GM18519 (cell line): ENCODE results near the gene GUK1.

Experiments used
- ATAC-seq: cut with Tn5 transposase; IDR thresholded peaks from one replicate; pipeline ENCODE4 v1.9.1; 2021; ENCODE audit warnings: mild to moderate bottlenecking, moderate library complexity; ENCODE audit not compliant: unreplicated experiment, low FRiP score

Gene GUK1

GRCh38 chr1:228148935-228149405 is 8.9 kb downstream of the GUK1 start:
- ATAC-seq: no peak

- no peak for ATAC-seq
Observed at GRCh38 chr1:228149406-228150119, 9.5 kb downstream of the GUK1 start, which contains the start of gene GJC2. TSS of gene GJC2 (plus strand) at chr1:228149930. CDS start at chr1:228157759, 7,829 bp downstream.

- no peak for ATAC-seq
Observed at GRCh38 chr1:228150120-228150460, 10.0 kb downstream of the GUK1 start.

- ATAC-seq: no peak
Observed at GRCh38 chr1:228150461-228151179, 10.5 kb downstream of the GUK1 start.

GRCh38 chr1:228151180-228151925 is 11.3 kb downstream of the GUK1 start:
- no peak for ATAC-seq

- no peak for ATAC-seq
Observed at GRCh38 chr1:228152097-228152917, 12.2 kb downstream of the GUK1 start.

GRCh38 chr1:228152918-228153258 is 12.8 kb downstream of the GUK1 start:
- no peak for ATAC-seq

GRCh38 chr1:228154021-228154669 is 14.1 kb downstream of the GUK1 start:
- no peak for ATAC-seq

GRCh38 chr1:228154670-228155571 is 14.8 kb downstream of the GUK1 start:
- ATAC-seq: no peak

- no peak for ATAC-seq
Observed at GRCh38 chr1:228155596-228156514, 15.8 kb downstream of the GUK1 start.

- ATAC-seq: no peak
Observed at GRCh38 chr1:228156515-228156881, 16.4 kb downstream of the GUK1 start.

GRCh38 chr1:228156941-228157728 is 17.1 kb downstream of the GUK1 start:
- ATAC-seq: no peak

GRCh38 chr1:228157729-228158126 is 17.6 kb downstream of the GUK1 start:
- ATAC-seq: no peak

- no peak for ATAC-seq
Observed at GRCh38 chr1:228158151-228159007, 18.3 kb downstream of the GUK1 start.

- ATAC-seq: no peak
Observed at GRCh38 chr1:228159008-228159665, 19.1 kb downstream of the GUK1 start.
